ENCODE data around the gene LENG1.
"Not testable (repeated sequence)": the region's sequence is repeated elsewhere in the genome, so short reads cannot be mapped to it uniquely, and the experiment has no call there.

The LENG1 gene

DNA sequence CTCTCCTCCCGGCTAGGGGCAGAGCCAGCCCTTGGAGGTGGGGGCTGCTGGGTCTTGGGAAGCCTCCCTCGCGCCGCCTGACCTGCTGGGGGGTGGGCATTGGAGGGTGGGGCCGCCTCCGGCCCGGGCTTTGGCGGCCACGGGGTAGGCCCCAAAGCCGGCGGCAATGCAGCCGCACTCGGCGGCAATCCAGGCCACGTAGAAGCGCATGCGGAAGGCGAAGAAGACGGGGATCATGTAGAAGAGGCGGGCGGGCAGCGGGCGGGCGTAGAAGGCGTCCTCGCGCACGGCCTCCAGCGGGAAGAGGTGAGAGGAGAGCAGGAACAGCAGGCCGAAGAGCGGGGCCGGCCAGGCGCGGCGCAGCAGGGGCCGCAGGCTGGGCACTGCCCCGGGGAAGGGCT is 21.2 kb upstream of the LENG1 start:
- ATAC-seq (replicated peaks) (no peak), DNase-seq (no peak)
- Mint-ChIP-seq H3K36me3 (peaks cover 31 to 52% of the 10 kb centered on the region in 2 donors), H3K4me3 (no peak overlapping the region), H3K27ac (no peak overlapping the region), H3K9me3 (no peaks in the 10 kb centered on the region), H3K4me1 (peaks cover 0 to 8% of the 10 kb centered on the region in 2 donors), H3K27me3 (no peaks in the 10 kb centered on the region)

DNA sequence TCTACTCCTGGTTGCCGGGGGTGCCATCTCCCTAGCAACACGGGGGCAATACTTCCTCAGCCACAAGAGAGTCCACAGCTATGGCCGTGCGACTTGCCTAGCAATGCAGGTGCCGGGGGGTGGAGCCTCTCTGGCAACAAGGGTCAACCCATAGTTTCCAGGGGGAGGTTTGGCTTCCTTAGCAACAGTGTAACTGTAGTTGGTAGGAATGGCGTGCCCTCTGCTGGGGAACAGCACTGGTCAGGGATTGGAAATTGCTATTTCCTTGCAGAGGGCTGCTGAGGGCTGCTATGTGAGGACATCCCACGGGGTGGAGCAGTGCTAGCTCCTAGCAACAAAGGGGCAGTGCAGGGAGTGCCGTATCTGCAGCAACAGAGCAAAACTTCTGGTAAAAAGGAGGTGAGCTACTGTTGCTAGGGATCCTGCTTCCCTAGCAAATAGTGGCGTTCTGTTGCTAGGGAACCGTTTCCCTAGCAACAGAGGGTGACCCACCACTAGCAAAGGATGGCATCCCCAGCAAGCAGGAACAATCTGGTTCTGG is 20.5 kb upstream of the LENG1 start:
- no peaks in the 10 kb centered on the region for H3K9me3 Mint-ChIP-seq
- no peaks in the 10 kb centered on the region for H3K27me3 Mint-ChIP-seq
- no peak overlapping the region for H3K27ac Mint-ChIP-seq
- peaks cover 28 to 54% of the 10 kb centered on the region in 2 donors for H3K36me3 Mint-ChIP-seq
- no peak overlapping the region for H3K4me3 Mint-ChIP-seq
- H3K4me1 Mint-ChIP-seq: peaks cover 2 to 11% of the 10 kb centered on the region in 2 donors
- ATAC-seq (replicated peaks): peak; percentile 54 to 56
- DNase-seq: no peak

DNA sequence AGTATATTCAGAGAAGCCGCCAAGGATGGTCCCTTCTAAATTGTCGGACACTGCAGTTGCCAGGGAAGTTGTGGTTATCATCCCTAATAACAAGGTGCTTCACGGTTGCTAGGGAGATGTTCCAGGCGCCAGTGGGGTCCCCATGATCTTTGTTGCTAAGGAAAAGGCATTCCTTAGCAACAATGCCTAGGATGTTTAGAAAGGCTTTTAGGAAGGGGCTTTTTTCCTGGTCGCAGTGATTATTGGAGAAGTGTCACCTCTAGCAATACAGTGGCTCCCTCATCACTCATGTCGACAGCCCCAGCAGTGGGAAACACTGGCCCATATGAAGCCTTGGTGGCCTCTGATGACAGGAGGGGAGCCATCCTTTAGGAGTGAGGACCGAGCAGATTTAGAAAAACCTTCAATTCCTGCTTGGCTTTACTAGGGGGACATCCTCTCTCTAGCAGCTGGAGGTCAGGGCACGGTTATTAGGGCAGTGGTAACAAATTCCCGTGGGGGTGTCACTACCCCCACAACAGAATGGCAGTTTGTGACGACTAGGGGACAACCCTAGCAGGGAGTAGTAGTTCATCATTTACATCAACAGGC is 19.8 kb upstream of the LENG1 start:
- peak overlapping the region; percentile 54 for H3K27ac Mint-ChIP-seq
- no peak for ATAC-seq (replicated peaks)
- H3K36me3 Mint-ChIP-seq: peaks cover 29 to 59% of the 10 kb centered on the region in 2 donors

DNA sequence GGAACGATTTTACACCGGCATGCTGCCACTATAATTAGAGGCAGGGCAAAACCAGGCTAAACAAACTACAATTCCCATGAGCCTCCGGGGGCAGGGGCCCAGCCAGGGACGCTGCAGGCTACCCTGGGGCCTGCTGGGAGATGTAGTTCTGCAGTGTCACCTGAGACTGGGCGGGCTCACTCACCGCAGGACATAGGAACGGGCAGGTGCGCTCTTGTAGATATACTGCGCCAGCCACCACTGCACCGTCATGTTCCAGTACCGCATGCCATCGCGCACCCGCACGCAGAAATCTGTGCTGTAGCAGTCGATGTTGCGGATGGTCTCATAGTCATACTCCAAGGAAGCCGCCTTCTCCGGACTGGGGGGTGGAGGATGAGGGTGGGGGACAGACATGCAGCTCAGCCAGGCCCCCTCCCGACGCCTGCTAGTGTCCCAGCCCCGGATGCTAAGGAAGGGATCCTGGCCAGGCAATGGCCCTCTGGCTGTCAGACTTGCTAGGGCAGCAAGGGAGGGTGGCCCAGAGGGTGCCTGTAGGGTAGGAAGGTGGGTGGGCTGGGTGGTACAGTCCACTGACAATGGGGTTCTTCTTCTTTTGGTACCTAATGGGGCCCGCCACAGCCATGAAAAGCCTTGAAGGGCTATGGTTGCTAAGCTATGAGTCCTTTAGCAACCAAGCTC is 19.2 kb upstream of the LENG1 start:
- Mint-ChIP-seq H3K4me3 (no peak overlapping the region), H3K27ac (no peak overlapping the region), H3K4me1 (peaks cover 4 to 24% of the 10 kb centered on the region in 2 donors), H3K36me3 (peaks cover 25 to 52% of the 10 kb centered on the region in 2 donors), H3K27me3 (no peaks in the 10 kb centered on the region), H3K9me3 (no peaks in the 10 kb centered on the region)
- ATAC-seq (replicated peaks): peak; percentile 88 to 94
- no peak for DNase-seq

More for the DNA sequence above, 19.8 kb upstream of the LENG1 start:
- peaks cover 2 to 18% of the 10 kb centered on the region in 2 donors for H3K4me1 Mint-ChIP-seq
- no peak for DNase-seq
- no peaks in the 10 kb centered on the region for H3K27me3 Mint-ChIP-seq
- H3K4me3 Mint-ChIP-seq: no peak overlapping the region
- no peaks in the 10 kb centered on the region for H3K9me3 Mint-ChIP-seq

DNA sequence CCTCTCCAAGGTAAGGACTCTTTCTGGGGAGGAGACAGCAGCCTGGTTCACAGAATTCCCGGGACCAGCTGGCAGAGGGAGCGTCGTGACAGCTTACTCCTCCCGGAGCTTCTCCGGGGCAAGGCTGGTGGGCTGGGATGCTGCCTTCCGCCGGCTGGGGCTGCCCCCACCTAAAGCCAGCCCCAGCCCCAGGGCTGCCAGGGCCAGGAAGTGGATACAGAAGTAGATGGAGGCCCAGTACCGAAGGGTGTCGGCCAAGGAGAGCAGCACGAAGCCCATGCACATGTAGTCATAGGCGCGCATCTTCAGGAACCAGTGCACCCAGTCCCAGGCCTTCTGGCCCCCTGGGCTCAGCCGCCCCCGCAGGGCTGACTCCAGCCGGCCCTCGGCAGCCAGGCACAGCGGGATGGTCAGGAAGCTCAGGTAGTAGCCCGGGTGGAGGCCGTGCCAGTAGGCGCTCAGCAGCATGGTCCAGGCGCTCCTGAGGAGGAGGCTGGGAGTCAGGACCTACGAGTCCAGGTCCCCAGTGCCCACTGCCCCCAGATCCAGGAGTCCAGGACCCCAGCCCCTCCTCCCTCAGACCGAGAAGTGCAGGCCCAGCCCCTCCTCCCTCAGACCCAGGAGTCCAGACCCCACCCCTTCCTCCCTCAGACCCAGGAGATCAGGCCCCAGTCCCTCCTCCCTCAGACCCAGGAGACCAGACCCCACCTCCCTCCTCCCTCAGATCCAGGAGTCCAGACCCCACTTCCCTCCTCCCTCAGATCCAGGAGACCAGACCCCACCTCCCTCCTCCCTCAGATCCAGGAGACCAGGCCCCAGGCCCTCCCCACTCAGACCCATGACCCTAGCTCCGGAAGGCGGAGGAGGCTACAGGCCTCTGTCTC is 14.7 kb upstream of the LENG1 start:
- Mint-ChIP-seq H3K9me3 (no peaks in the 10 kb centered on the region), H3K4me1 (peaks cover 13 to 35% of the 10 kb centered on the region in 2 donors), H3K4me3 (no peak overlapping the region)

DNA sequence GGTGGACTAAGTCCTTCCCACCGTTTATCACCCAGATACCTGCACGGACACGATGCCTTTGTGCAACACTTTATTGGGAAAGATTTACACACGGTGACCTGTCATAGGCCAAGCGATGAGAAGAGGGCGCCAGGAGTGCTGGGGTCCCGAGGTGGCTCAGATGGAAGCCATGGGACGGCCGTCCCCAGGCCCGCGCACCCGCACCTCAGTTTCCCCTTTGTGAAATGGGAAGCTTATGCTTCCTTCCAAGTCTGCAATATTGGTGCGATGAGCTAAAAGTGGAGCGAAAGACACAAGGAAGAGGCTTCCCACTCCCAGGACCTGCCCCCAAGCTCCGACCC is 13.8 kb upstream of the LENG1 start:
- DNase-seq (no peak), ATAC-seq (replicated peaks) (peak in 1 of 2 donors; percentile 2)
- H3K4me1 Mint-ChIP-seq: peaks cover 14 to 38% of the 10 kb centered on the region in 2 donors
- peaks cover 9 to 23% of the 10 kb centered on the region in 2 donors for H3K36me3 Mint-ChIP-seq
- H3K27me3 Mint-ChIP-seq: no peaks in the 10 kb centered on the region
- H3K4me3 Mint-ChIP-seq: no peak overlapping the region
- H3K9me3 Mint-ChIP-seq: no peaks in the 10 kb centered on the region
- H3K27ac Mint-ChIP-seq: no peak overlapping the region

More for the DNA sequence above, 14.7 kb upstream of the LENG1 start:
- Mint-ChIP-seq H3K36me3 (peaks cover 15 to 30% of the 10 kb centered on the region in 2 donors), H3K27ac (no peak overlapping the region), H3K27me3 (no peaks in the 10 kb centered on the region)
- ATAC-seq (replicated peaks) (no peak), DNase-seq (no peak)

DNA sequence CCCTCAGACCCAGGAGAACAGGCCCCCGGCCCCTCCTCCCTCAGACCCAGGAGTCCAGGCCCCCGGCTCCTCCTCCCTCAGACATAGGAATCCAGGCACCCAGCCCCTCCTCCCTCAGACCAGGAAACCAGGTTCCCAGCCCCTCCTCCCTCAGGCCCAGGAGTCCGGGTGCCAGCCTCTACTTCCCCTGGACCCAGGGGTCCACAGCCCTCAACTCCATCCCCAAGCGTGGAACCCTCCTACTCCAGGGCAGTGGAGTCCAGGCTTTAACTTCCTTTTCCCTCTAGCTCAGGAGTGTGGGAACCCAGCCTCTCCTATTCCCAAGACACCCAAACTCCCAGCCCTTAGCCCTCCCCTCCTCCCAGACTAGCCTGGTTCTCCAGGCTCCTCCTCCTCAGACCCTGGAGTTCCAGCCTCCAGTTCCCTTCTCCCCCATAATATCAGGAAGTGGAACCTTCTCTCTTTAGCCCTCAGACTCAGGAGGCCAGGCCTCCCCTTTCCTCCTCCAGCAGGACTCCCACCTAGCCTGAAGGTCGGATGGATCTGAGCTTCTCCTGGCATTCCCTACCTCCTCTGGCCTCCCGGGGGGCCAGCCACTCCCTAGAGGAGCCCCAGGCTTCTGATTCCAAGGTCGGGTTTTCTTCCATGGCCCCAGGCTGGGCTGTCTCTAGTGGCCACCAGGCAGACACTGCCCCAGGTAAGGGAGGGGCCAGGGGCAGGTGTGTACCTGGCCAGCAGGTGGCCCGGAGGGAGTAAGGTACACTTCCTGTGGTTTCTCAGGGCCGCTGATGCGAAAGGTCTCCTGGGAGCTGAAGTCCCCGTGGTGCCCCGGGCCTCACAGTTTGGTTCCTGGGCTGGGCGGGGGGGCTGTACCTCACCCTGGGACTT is 13.2 kb upstream of the LENG1 start, which contains the start of gene TMC4:
Gene TMC4 (minus strand): TSS at position 690 of the 888 bp plus-strand sequence. CDS start 43 bp downstream, at position 647.
- peak; percentile 35 to 52 for ATAC-seq (replicated peaks)
- Mint-ChIP-seq H3K4me3 (no peak within 1 kb of the TSS), H3K27me3 (no peaks in the 10 kb centered on the region), H3K4me1 (peaks cover 18 to 43% of the 10 kb centered on the region in 2 donors), H3K36me3 (peaks cover 8 to 18% of the 10 kb centered on the region in 2 donors), H3K9me3 (no peaks in the 10 kb centered on the region), H3K27ac (peak within 1 kb of the TSS; percentile 16)
- no peak for DNase-seq

DNA sequence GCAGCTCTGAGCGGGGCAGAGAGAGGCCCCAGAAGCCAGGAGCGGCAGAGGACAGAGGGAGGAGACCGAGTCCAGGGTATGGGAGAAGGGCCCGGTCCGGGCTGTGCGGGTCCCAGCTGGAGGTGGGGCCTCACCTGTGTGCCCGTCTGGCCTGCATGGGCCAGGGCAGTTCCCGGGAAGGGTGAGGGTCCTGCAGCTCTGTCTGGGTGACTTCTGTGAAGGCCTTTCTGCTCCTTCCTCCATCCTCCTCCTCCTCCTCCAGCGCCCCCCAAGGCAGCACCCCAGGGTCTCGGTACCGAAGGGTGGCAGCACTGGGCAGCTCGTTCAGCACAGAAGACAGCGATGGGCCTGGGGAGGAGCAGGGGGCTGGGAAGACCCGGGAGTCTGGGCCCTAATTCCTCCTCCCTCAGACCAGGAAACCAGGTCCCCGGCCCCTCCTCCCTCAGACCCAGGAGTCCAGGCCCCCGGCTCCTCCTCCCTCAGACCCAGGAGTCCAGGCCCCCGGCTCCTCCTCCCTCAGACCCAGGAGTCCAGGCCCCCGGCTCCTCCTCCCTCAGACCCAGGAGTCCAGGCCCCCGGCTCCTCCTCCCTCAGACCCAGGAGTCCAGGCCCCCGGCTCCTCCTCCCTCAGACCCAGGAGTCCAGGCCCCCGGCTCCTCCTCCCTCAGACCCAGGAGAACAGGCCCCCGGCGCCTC is 12.4 kb upstream of the LENG1 start:
- H3K36me3 Mint-ChIP-seq: peaks cover 8 to 18% of the 10 kb centered on the region in 2 donors

DNA sequence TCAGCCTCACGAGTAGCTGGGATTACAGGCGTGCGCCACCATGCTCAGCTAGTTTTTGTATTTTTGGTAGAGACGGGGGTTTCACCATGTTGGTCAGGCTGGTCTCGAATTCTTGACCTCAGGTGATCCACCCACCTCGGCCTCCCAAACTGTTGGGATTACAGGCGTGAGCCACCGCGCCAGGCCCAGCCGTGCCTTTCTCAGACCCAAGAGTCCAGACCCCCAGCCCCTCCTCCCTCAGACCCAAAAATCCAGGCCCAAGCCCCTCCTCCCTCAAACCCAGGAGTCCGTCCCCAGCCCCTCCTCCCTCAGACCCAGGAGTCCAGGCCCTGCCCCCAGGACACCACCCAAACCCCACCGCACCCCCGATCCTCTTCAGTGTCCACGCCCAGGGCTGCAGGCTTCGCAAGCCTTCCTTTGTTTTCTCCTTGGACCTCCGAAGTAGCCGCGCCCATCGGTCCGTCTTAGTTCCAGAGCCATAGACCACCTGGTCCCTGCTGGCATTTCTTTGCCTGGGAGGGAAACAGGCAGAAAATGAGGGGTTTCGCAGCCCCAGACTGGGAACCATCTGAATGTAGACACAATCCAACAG is 9.7 kb upstream of the LENG1 start:
- H3K4me1 Mint-ChIP-seq: peaks cover 24 to 39% of the 10 kb centered on the region in 2 donors
- H3K4me3 Mint-ChIP-seq: no peak overlapping the region
- ATAC-seq (replicated peaks) (no peak), DNase-seq (no peak)
- no peaks in the 10 kb centered on the region for H3K9me3 Mint-ChIP-seq
- H3K27me3 Mint-ChIP-seq: peaks cover 18 to 29% of the 10 kb centered on the region in 2 donors
- H3K36me3 Mint-ChIP-seq: peaks cover 0 to 1% of the 10 kb centered on the region in 2 donors
- H3K27ac Mint-ChIP-seq: no peak overlapping the region

More for the DNA sequence above, 12.4 kb upstream of the LENG1 start:
- not testable (repeated sequence) for DNase-seq; H3K9me3 Mint-ChIP-seq; H3K4me3 Mint-ChIP-seq; H3K27me3 Mint-ChIP-seq; ATAC-seq (replicated peaks)
- peak overlapping the region; percentile 3 for H3K27ac Mint-ChIP-seq
- H3K4me1 Mint-ChIP-seq: peaks cover 18 to 43% of the 10 kb centered on the region in 2 donors

DNA sequence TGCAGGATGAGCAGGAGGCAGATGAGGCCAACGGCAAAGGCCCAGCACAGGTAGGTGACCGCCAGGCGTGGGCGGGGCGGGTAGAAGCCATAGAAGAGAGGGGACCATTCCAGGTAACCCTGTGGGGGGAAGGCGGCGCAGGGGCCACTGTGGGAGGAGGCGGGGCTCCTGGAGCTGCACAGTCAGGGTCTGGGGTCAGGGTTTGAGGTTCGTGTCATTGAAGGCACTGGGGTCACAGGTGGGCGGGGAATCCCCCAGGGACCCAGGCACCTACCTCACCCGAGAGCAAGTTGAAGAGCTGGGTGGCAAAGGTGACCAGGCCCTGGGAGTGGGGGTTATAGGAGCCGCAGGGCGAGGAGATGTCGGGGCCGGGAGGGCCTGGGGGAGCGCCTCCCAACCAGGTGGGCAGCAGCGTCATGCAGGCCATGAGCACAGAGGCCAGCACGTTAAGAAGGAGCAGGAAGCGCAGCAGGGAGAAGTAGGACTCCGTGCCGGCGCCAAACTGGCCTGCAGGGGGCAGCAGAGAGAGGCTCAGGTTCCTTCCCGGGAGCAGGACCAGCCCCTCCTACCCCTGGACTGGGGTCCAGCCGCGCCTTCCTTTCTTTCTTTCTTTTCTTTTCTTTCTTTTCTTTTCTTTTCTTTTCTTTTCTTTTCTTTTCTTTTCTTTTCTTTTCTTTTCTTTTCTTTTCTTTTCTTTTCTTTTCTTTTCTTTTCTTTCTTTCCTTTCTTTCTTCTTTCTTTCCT is 8.8 kb upstream of the LENG1 start:
- H3K4me3 Mint-ChIP-seq: no peak overlapping the region
- DNase-seq (peak; percentile 80), ATAC-seq (replicated peaks) (peak; percentile 93)
- H3K9me3 Mint-ChIP-seq: no peaks in the 10 kb centered on the region
- H3K36me3 Mint-ChIP-seq: no peaks in the 10 kb centered on the region
- peaks cover 20 to 33% of the 10 kb centered on the region in 2 donors for H3K4me1 Mint-ChIP-seq
- H3K27me3 Mint-ChIP-seq: peaks cover 20 to 33% of the 10 kb centered on the region in 2 donors
- H3K27ac Mint-ChIP-seq: peak overlapping the region; percentile 67

DNA sequence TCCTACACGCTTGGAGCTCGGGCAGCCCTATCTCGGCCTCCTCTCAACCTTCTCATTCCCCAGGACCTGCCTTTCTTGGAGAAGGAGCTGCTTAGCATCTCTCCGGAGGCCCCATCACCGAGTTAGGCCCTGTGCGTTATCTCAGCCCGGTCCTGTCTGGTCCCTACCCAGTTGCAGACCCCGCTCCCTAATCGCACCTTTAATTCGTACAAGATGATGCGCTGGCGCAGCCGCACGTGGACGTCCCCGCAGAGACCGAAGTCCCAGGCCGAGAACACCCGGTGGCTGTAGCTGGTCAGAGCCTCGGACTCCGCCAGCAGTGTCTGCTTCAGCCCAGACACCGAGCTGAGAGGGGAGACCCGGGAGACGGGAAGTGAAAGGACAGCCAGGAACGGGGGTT is 5.7 kb upstream of the LENG1 start:
- ATAC-seq (replicated peaks): no peak
- H3K4me1 Mint-ChIP-seq: peaks cover 30 to 49% of the 10 kb centered on the region in 2 donors
- no peaks in the 10 kb centered on the region for H3K36me3 Mint-ChIP-seq
- H3K27me3 Mint-ChIP-seq: peaks cover 27 to 39% of the 10 kb centered on the region in 2 donors
- DNase-seq: no peak
- H3K4me3 Mint-ChIP-seq: no peak overlapping the region
- H3K27ac Mint-ChIP-seq: no peak overlapping the region
- no peaks in the 10 kb centered on the region for H3K9me3 Mint-ChIP-seq

Measured in stimulated activated naive B cell treated with anti-CD40 and anti-IgM and Interleukin-4, amounts not matched to agents 10 μg/mL and 1 μg/mL and 100 μg/mL, for 72 hours (primary cell).